Measurements from ENCODE around the gene RAB8A. TPM values are rescaled to one million over a fixed set of nuclear protein-coding genes. Genes with fewer than 3 reads are reported as not detected.

The RAB8A gene
- total and polyA plus RNA-seq, 8 donors = 12.0 to 40.8 (median 23.1) TPM

GRCh38 chr19:16136185-16136999 lies 24.7 kb downstream of the RAB8A start:
- WGBS, 2 donors = 25 to 34% methylated on average over 16 of the region's 16 CpGs
- H3K4me3 ChIP-seq = no peak overlapping the region
- H3K36me3 ChIP-seq = peaks cover 0 to 15% (median 11%) of the 10 kb centered on the region in 3 donors
- DNase-seq (peak in 2 of 6 donors; percentile 21 to 31), ATAC-seq (peak; percentile 64 to 80 (median 78)), FAIRE-seq (no peak)
- TF ChIP-seq CTCF (IDR thresholded peaks at IDR 0.05) = no peak
- intact Hi-C loops (cut with DNase I) = no loop called here
- no peaks in the 10 kb centered on the region for H3K4me1 ChIP-seq
- no peaks in the 10 kb centered on the region for H3K27me3 ChIP-seq
- no peak overlapping the region for H3K27ac ChIP-seq
- no peaks in the 10 kb centered on the region for H3K9me3 ChIP-seq

GRCh38 chr19:16139752-16140151 lies 28.1 kb downstream of the RAB8A start:
- intact Hi-C loops (cut with DNase I) = no loop called here
- H3K9me3 ChIP-seq = no peaks in the 10 kb centered on the region
- no peak for ATAC-seq
- 77 to 83% methylated on average over 13 of the region's 13 CpGs for WGBS, 2 donors
- peaks cover 0 to 5% (median 0%) of the 10 kb centered on the region in 3 donors for H3K4me1 ChIP-seq
- no peak for TF ChIP-seq CTCF (IDR thresholded peaks at IDR 0.05)
- no peak overlapping the region for H3K4me3 ChIP-seq
- no peak for DNase-seq
- no peaks in the 10 kb centered on the region for H3K27me3 ChIP-seq
- H3K27ac ChIP-seq = no peak overlapping the region
- no peaks in the 10 kb centered on the region for H3K36me3 ChIP-seq
- FAIRE-seq = no peak

- intact Hi-C loops (cut with DNase I) = no loop called here
- H3K36me3 ChIP-seq = no peaks in the 10 kb centered on the region
- no peak overlapping the region for H3K27ac ChIP-seq
- TF ChIP-seq CTCF (IDR thresholded peaks at IDR 0.05) = no peak
- DNase-seq = no peak
- H3K4me3 ChIP-seq = no peak overlapping the region
- no peak for ATAC-seq
- 75 to 80% methylated on average over 4 of the region's 4 CpGs for WGBS, 2 donors
- no peaks in the 10 kb centered on the region for H3K9me3 ChIP-seq
- H3K4me1 ChIP-seq = peaks cover 0 to 5% (median 0%) of the 10 kb centered on the region in 3 donors
- no peaks in the 10 kb centered on the region for H3K27me3 ChIP-seq
- FAIRE-seq = no peak
Measured at GRCh38 chr19:16141043-16141442, 29.4 kb downstream of the RAB8A start.

GRCh38 chr19:16142032-16142580 lies 30.4 kb downstream of the RAB8A start:
- WGBS, 2 donors = 88 to 90% methylated on average over 9 of the region's 9 CpGs

More at GRCh38 chr19:16142032-16142580, 30.4 kb downstream of the RAB8A start:
- H3K9me3 ChIP-seq = no peaks in the 10 kb centered on the region
- DNase-seq (no peak), FAIRE-seq (no peak), ATAC-seq (no peak)
- no peak overlapping the region for H3K27ac ChIP-seq
- no peaks in the 10 kb centered on the region for H3K36me3 ChIP-seq
- peaks cover 0 to 5% (median 0%) of the 10 kb centered on the region in 3 donors for H3K4me1 ChIP-seq
- no peak for TF ChIP-seq CTCF (IDR thresholded peaks at IDR 0.05)
- intact Hi-C loops (cut with DNase I) = no loop called here
- no peak overlapping the region for H3K4me3 ChIP-seq
- no peaks in the 10 kb centered on the region for H3K27me3 ChIP-seq

All from pancreas (tissue), 10 donors.